Measurements from ENCODE around the gene SELENOK.

DNA sequence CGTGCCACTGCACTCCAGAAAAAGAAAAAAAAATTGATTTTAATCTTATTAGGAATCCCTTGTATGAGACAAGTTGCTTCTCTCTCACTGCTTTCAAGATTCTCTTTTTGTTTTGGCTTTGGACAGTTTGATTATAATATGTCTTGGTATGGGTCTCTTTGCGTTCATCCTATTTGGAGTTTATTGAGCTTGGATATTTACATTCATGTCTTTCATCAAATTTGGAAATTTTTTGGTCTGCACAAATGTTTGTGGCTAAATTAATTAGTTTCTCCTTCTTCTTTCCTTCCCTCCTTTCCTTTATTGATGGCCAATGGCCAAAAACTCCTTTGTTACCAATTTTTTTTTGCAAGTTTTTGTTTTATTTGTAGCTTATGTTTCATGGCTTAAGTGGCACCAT is 28.1 kb upstream of the SELENOK start:
- TF ChIP-seq, protein P1, sequence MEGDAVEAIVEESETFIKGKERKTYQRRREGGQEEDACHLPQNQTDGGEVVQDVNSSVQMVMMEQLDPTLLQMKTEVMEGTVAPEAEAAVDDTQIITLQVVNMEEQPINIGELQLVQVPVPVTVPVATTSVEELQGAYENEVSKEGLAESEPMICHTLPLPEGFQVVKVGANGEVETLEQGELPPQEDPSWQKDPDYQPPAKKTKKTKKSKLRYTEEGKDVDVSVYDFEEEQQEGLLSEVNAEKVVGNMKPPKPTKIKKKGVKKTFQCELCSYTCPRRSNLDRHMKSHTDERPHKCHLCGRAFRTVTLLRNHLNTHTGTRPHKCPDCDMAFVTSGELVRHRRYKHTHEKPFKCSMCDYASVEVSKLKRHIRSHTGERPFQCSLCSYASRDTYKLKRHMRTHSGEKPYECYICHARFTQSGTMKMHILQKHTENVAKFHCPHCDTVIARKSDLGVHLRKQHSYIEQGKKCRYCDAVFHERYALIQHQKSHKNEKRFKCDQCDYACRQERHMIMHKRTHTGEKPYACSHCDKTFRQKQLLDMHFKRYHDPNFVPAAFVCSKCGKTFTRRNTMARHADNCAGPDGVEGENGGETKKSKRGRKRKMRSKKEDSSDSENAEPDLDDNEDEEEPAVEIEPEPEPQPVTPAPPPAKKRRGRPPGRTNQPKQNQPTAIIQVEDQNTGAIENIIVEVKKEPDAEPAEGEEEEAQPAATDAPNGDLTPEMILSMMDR (IDR thresholded peaks at IDR 0.05): no peak
- TF ChIP-seq POLR2A (IDR thresholded peaks at IDR 0.05) (no peak), EP300 (IDR thresholded peaks at IDR 0.05) (no peak)

Data from tibial nerve (tissue), 4 donors.